Measurements from ENCODE around the gene VSX1.

VSX1 gene

GRCh38 chr20:25030007-25030648 lies 51.8 kb downstream of the VSX1 start:
- no peak for DNase-seq
- no peak overlapping the region for H3K27ac ChIP-seq (ENCODE audit: insufficient read depth in 1 of 2, low read depth in 1 of 2, low read length in 2 of 2, poor library complexity in 1 of 2, severe bottlenecking in 2 of 2)
- H3K27me3 ChIP-seq (replicated peaks in 2 of 5; ENCODE audit: control insufficient read depth in 4 of 5, insufficient read depth in 5 of 5, low read length in 4 of 5): no peaks in the 10 kb centered on the region
- WGBS (ENCODE audit: insufficient coverage): 98% methylated on average over 5 of the region's 5 CpGs
- H3K9me3 ChIP-seq (ENCODE audit: control extremely low read depth in 1 of 5, control insufficient read depth in 4 of 5, insufficient read depth in 2 of 5, low read depth in 1 of 5, low read length in 4 of 5): no peaks in the 10 kb centered on the region
- ChIA-PET POLR2A (no interaction called here), CTCF (interaction anchor here (0.9 kb wide), 1 partner anchor 9 kb away, joined by 3 read pairs; no protein-coding TSS in a partner anchor)
- no peak overlapping the region for H3K4me3 ChIP-seq (ENCODE audit: control insufficient read depth in 1 of 7, extremely low read depth in 1 of 7, insufficient read depth in 4 of 7, low read depth in 2 of 7, low read length in 6 of 7)
- peaks cover 8 to 20% (median 16%) of the 10 kb centered on the region in 4 experiments for H3K36me3 ChIP-seq (ENCODE audit: control insufficient read depth in 4 of 4, insufficient read depth in 4 of 4, low read length in 3 of 4)
- H3K4me1 ChIP-seq (ENCODE audit: control extremely low read depth in 1 of 4, control insufficient read depth in 4 of 4, insufficient read depth in 4 of 4, low read length in 3 of 4): peaks cover 0 to 31% (median 24%) of the 10 kb centered on the region in 4 experiments

GRCh38 chr20:25025986-25026605 lies 55.8 kb downstream of the VSX1 start:
- Histone ChIP-seq H3K4me3 (ENCODE audit: control insufficient read depth in 1 of 7, extremely low read depth in 1 of 7, insufficient read depth in 4 of 7, low read depth in 2 of 7, low read length in 6 of 7) (no peak overlapping the region), H3K36me3 (ENCODE audit: control insufficient read depth in 4 of 4, insufficient read depth in 4 of 4, low read length in 3 of 4) (peaks cover 13 to 41% (median 32%) of the 10 kb centered on the region in 4 experiments), H3K27ac (ENCODE audit: insufficient read depth in 1 of 2, low read depth in 1 of 2, low read length in 2 of 2, poor library complexity in 1 of 2, severe bottlenecking in 2 of 2) (no peak overlapping the region), H3K4me1 (ENCODE audit: control extremely low read depth in 1 of 4, control insufficient read depth in 4 of 4, insufficient read depth in 4 of 4, low read length in 3 of 4) (peaks cover 0 to 10% (median 8%) of the 10 kb centered on the region in 4 experiments), H3K27me3 (replicated peaks in 2 of 5; ENCODE audit: control insufficient read depth in 4 of 5, insufficient read depth in 5 of 5, low read length in 4 of 5) (no peaks in the 10 kb centered on the region), H3K9me3 (ENCODE audit: control extremely low read depth in 1 of 5, control insufficient read depth in 4 of 5, insufficient read depth in 2 of 5, low read depth in 1 of 5, low read length in 4 of 5) (no peaks in the 10 kb centered on the region)
- 63% methylated on average over 3 of the region's 4 CpGs for WGBS (ENCODE audit: insufficient coverage)
- ChIA-PET POLR2A (no interaction called here), CTCF (interaction anchor here (1.0 to 2.9 kb wide), 2 partner anchors 21 to 31 kb away, joined by 3 to 10 read pairs; no protein-coding TSS in a partner anchor)
- peak in 2 of 3 donors; percentile 17 to 41 for DNase-seq

All from common myeloid progenitor, CD34-positive (primary cell).